DND-41 (cell line): ENCODE measurements around the gene PASK.
"Not testable (repeated sequence)": the region's sequence is repeated elsewhere in the genome, so short reads cannot be mapped to it uniquely, and the experiment has no call there.

Experiments
- ATAC-seq: fragments of 200-7000 bp; cut with Tn5 transposase; 3 replicates; pipeline ENCODE4 v1.9.1; 2021; ENCODE audit warnings: low read depth; ENCODE audit not compliant: insufficient read depth
- DNase-seq: peaks from one replicate; pipeline ENCODE4 v3.0.0-alpha.2; 2020
- H2AFZ ChIP-seq: 2 replicates; pipeline ENCODE4 v1.6.0; 2012; ENCODE audit warnings: low read depth, low read length
- H3K27ac ChIP-seq: 2 replicates; pipeline ENCODE4 v1.5.1; 2012; ENCODE audit warnings: low read length, inconsistent platforms
- H3K27me3 ChIP-seq: fragments of 200-600 bp; sonication (generic); 2 replicates; pipeline ENCODE4 v1.6.0; 2012; ENCODE audit warnings: low read length, mild to moderate bottlenecking, inconsistent platforms; ENCODE audit not compliant: insufficient read depth, poor library complexity
- H3K36me3 ChIP-seq: 2 replicates; pipeline ENCODE4 v1.5.1; 2012; ENCODE audit warnings: low read length, inconsistent platforms; ENCODE audit not compliant: insufficient read depth
- H3K4me1 ChIP-seq: 2 replicates; pipeline ENCODE4 v1.5.1; 2012; ENCODE audit warnings: mild to moderate bottlenecking, low read length; ENCODE audit not compliant: insufficient read depth
- H3K4me2 ChIP-seq: 2 replicates; pipeline ENCODE4 v1.6.0; 2012; ENCODE audit warnings: mild to moderate bottlenecking, moderate library complexity, low read length, inconsistent platforms; ENCODE audit not compliant: insufficient read depth
- H3K4me3 ChIP-seq, 2 experiments: fragments of 200-600 bp in 1 of 2; shearing (Covaris generic) in 1 of 2; 2 replicates each; pipeline ENCODE4 v1.5.1; 2012 to 2016; ENCODE audit warnings: inconsistent platforms in 2 of 2, low read length in 2 of 2, mild to moderate bottlenecking in 2 of 2, low read depth in 1 of 2, moderate library complexity in 1 of 2
- H3K79me2 ChIP-seq: 2 replicates; pipeline ENCODE4 v1.6.0; 2012; ENCODE audit warnings: low read length, inconsistent platforms; ENCODE audit not compliant: insufficient read depth
- H3K9ac ChIP-seq: 2 replicates; pipeline ENCODE4 v1.6.0; 2012; ENCODE audit warnings: low read depth, mild to moderate bottlenecking, inconsistent platforms, low read length, moderate library complexity
- H3K9me3 ChIP-seq: 2 replicates; pipeline ENCODE4 v1.5.1; 2012; ENCODE audit warnings: low read length, moderate library complexity, mild to moderate bottlenecking, inconsistent platforms; ENCODE audit not compliant: insufficient read depth, severe bottlenecking
- H4K20me1 ChIP-seq: 2 replicates; pipeline ENCODE4 v1.6.0; 2012; ENCODE audit warnings: low read length; ENCODE audit not compliant: insufficient read depth
- CTCF ChIP-seq: IDR thresholded peaks from 2 replicates; pipeline ENCODE4 v1.5.1; 2012; ENCODE audit warnings: borderline replicate concordance, low read length, moderate library complexity, mild to moderate bottlenecking; ENCODE audit not compliant: poor library complexity, severe bottlenecking; ENCODE audit errors: extremely low read depth
- EZH2 ChIP-seq: IDR thresholded peaks from 3 replicates; pipeline ENCODE4 v1.6.1; 2012; ENCODE audit warnings: borderline replicate concordance, low read depth, mild to moderate bottlenecking, moderate library complexity, low read length, inconsistent platforms; ENCODE audit not compliant: severe bottlenecking

PASK gene

GRCh38 chr2:241094924-241095420, 54.3 kb downstream of the PASK start:
- DNase-seq (no peak), ATAC-seq (no peak)
- H3K9ac ChIP-seq: no peak overlapping the region
- TF ChIP-seq EZH2 (no peak), CTCF (no peak)
- no peak overlapping the region for H3K27ac ChIP-seq
- H3K4me3 ChIP-seq: no peak overlapping the region
- H2AFZ ChIP-seq: no peak overlapping the region
- no peak overlapping the region for H3K4me2 ChIP-seq
- H3K27me3 ChIP-seq: no peaks in the 10 kb centered on the region
- H3K4me1 ChIP-seq: peaks cover 28% of the 10 kb centered on the region
- no peaks in the 10 kb centered on the region for H3K9me3 ChIP-seq
- H3K79me2 ChIP-seq: peaks cover 37% of the 10 kb centered on the region
- peaks cover 18% of the 10 kb centered on the region for H4K20me1 ChIP-seq
- H3K36me3 ChIP-seq: peaks cover 98% of the 10 kb centered on the region

GRCh38 chr2:241094172-241094571, 55.1 kb downstream of the PASK start:
- Histone ChIP-seq H3K4me3 (no peak overlapping the region), H3K9ac (no peak overlapping the region), H3K4me1 (peaks cover 22% of the 10 kb centered on the region), H3K4me2 (no peak overlapping the region), H3K36me3 (peaks cover 97% of the 10 kb centered on the region), H3K9me3 (no peaks in the 10 kb centered on the region), H3K27ac (no peak overlapping the region), H4K20me1 (peaks cover 22% of the 10 kb centered on the region), H2AFZ (no peak overlapping the region), H3K79me2 (peaks cover 29% of the 10 kb centered on the region), H3K27me3 (no peaks in the 10 kb centered on the region)
- no peak for TF ChIP-seq CTCF
- TF ChIP-seq EZH2: no peak
- DNase-seq (no peak), ATAC-seq (no peak)

GRCh38 chr2:241093133-241093781, 56.0 kb downstream of the PASK start:
- H3K36me3 ChIP-seq: peaks cover 99% of the 10 kb centered on the region
- H3K4me3 ChIP-seq, DNase-seq: not testable (repeated sequence)

GRCh38 chr2:241092677-241093076, 56.6 kb downstream of the PASK start:
- H2AFZ ChIP-seq: no peak overlapping the region
- H3K27me3 ChIP-seq: no peaks in the 10 kb centered on the region
- peaks cover 22% of the 10 kb centered on the region for H4K20me1 ChIP-seq
- H3K4me1 ChIP-seq: peaks cover 18% of the 10 kb centered on the region
- no peak overlapping the region for H3K4me3 ChIP-seq
- peaks cover 16% of the 10 kb centered on the region for H3K79me2 ChIP-seq
- no peaks in the 10 kb centered on the region for H3K9me3 ChIP-seq
- no peak overlapping the region for H3K27ac ChIP-seq
- no peak overlapping the region for H3K9ac ChIP-seq
- TF ChIP-seq CTCF (no peak), EZH2 (no peak)
- ATAC-seq (no peak), DNase-seq (no peak)
- H3K36me3 ChIP-seq: peaks cover 99% of the 10 kb centered on the region
- no peak overlapping the region for H3K4me2 ChIP-seq

More at GRCh38 chr2:241093133-241093781, 56.0 kb downstream of the PASK start:
- Histone ChIP-seq H3K4me1 (peaks cover 19% of the 10 kb centered on the region), H3K79me2 (peaks cover 21% of the 10 kb centered on the region), H4K20me1 (peaks cover 22% of the 10 kb centered on the region)
- not testable (repeated sequence) for ATAC-seq, H3K9me3 ChIP-seq, H3K27me3 ChIP-seq, H3K27ac ChIP-seq, H2AFZ ChIP-seq, H3K9ac ChIP-seq, H3K4me2 ChIP-seq
